Rectal smooth muscle tissue (tissue), 1 donor: ENCODE data around the gene SLC13A5.
"Not testable (repeated sequence)": the region's sequence is repeated elsewhere in the genome, so short reads cannot be mapped to it uniquely, and the experiment has no call there.

Experiments used
- H3K27ac ChIP-seq: one replicate; pipeline ENCODE4 v1.7.0; 2013; ENCODE audit warnings: low read depth, low read length, inconsistent platforms
- H3K27me3 ChIP-seq: one replicate; pipeline ENCODE4 v1.7.0; 2013; ENCODE audit warnings: low read length; ENCODE audit not compliant: control insufficient read depth, insufficient read depth
- H3K36me3 ChIP-seq: one replicate; pipeline ENCODE4 v1.7.0; 2013; ENCODE audit warnings: low read length; ENCODE audit not compliant: control insufficient read depth, insufficient read depth
- H3K4me1 ChIP-seq: one replicate; pipeline ENCODE4 v1.7.0; 2013; ENCODE audit warnings: low read length; ENCODE audit not compliant: control insufficient read depth, insufficient read depth
- H3K4me3 ChIP-seq: one replicate; pipeline ENCODE4 v1.7.0; 2013; ENCODE audit warnings: low read length
- H3K9ac ChIP-seq: one replicate; pipeline ENCODE4 v1.7.0; 2013; ENCODE audit warnings: low read length

Gene SLC13A5

GRCh38 chr17:6713130-6713917 lies at the start of gene SLC13A5:
Gene SLC13A5 (minus strand): TSS chr17:6713369. CDS start chr17:6713333, 36 bp downstream.
- no peak within 1 kb of the TSS for H3K4me3 ChIP-seq
- H3K27me3 ChIP-seq, result peaks cover 27% of the 10 kb centered on the region
- no peak within 1 kb of the TSS for H3K9ac ChIP-seq

GRCh38 chr17:6761779-6762178 lies 48.6 kb upstream of the SLC13A5 start:
- Histone ChIP-seq H3K36me3 (peaks cover 43% of the 10 kb centered on the region), H3K9ac (no peak overlapping the region), H3K4me1 (no peaks in the 10 kb centered on the region), H3K4me3 (no peak overlapping the region), H3K27me3 (no peaks in the 10 kb centered on the region), H3K27ac (no peak overlapping the region)

More at GRCh38 chr17:6713130-6713917, at the start of gene SLC13A5:
- Histone ChIP-seq H3K4me1 (no peaks in the 10 kb centered on the region), H3K36me3 (no peaks in the 10 kb centered on the region), H3K27ac (no peak within 1 kb of the TSS)

- H3K4me1 ChIP-seq, result peaks cover 17% of the 10 kb centered on the region
- H3K4me3 ChIP-seq, result peak overlapping the region; percentile 22
- H3K27ac ChIP-seq, result no peak overlapping the region
Measured at GRCh38 chr17:6757747-6758146, 44.6 kb upstream of the SLC13A5 start.

GRCh38 chr17:6756425-6757031 lies 43.4 kb upstream of the SLC13A5 start:
- H3K36me3 ChIP-seq, result peaks cover 15% of the 10 kb centered on the region
- H3K9ac ChIP-seq, result peak overlapping the region; percentile 49
- peaks cover 25% of the 10 kb centered on the region for H3K4me1 ChIP-seq
- peak overlapping the region; percentile 90 for H3K27ac ChIP-seq
- peak overlapping the region; percentile 94 for H3K4me3 ChIP-seq
- H3K27me3 ChIP-seq, result no peaks in the 10 kb centered on the region

More at GRCh38 chr17:6757747-6758146, 44.6 kb upstream of the SLC13A5 start:
- Histone ChIP-seq H3K36me3 (peaks cover 24% of the 10 kb centered on the region), H3K9ac (peak overlapping the region; percentile 17), H3K27me3 (no peaks in the 10 kb centered on the region)

- Histone ChIP-seq H3K27ac (peak within 1 kb of the TSS; percentile 90), H3K9ac (peak within 1 kb of the TSS; percentile 75), H3K4me3 (peak within 1 kb of the TSS; percentile 94), H3K27me3 (no peaks in the 10 kb centered on the region), H3K36me3 (peaks cover 11% of the 10 kb centered on the region), H3K4me1 (peaks cover 25% of the 10 kb centered on the region)
Measured at GRCh38 chr17:6755731-6756184, 42.6 kb upstream of the SLC13A5 start, which contains the start of gene XAF1. Gene XAF1 (plus strand): TSS chr17:6756046. CDS start chr17:6756079, 33 bp downstream.

- H3K9ac ChIP-seq, result peak overlapping the region; percentile 75
- peaks cover 25% of the 10 kb centered on the region for H3K4me1 ChIP-seq
- H3K4me3 ChIP-seq, result peak overlapping the region; percentile 94
Measured at GRCh38 chr17:6755281-6755680, 42.1 kb upstream of the SLC13A5 start.

GRCh38 chr17:6753546-6753945 lies 40.4 kb upstream of the SLC13A5 start:
- Histone ChIP-seq H3K27me3 (no peaks in the 10 kb centered on the region), H3K27ac (no peak overlapping the region), H3K4me1 (peaks cover 25% of the 10 kb centered on the region), H3K9ac (no peak overlapping the region), H3K36me3 (no peaks in the 10 kb centered on the region), H3K4me3 (no peak overlapping the region)

More at GRCh38 chr17:6755281-6755680, 42.1 kb upstream of the SLC13A5 start:
- H3K27ac ChIP-seq, result peak overlapping the region; percentile 90
- no peaks in the 10 kb centered on the region for H3K27me3 ChIP-seq
- peaks cover 7% of the 10 kb centered on the region for H3K36me3 ChIP-seq

- Histone ChIP-seq H3K27me3 (no peaks in the 10 kb centered on the region), H3K4me3 (peak overlapping the region; percentile 11), H3K27ac (peak overlapping the region; percentile 70), H3K4me1 (peaks cover 25% of the 10 kb centered on the region), H3K36me3 (no peaks in the 10 kb centered on the region), H3K9ac (no peak overlapping the region)
Measured at GRCh38 chr17:6753006-6753445, 39.9 kb upstream of the SLC13A5 start.

- Histone ChIP-seq H3K4me1 (peaks cover 25% of the 10 kb centered on the region), H3K9ac (no peak overlapping the region), H3K27me3 (no peaks in the 10 kb centered on the region), H3K27ac (peak overlapping the region; percentile 70), H3K36me3 (no peaks in the 10 kb centered on the region), H3K4me3 (peak overlapping the region; percentile 24)
Measured at GRCh38 chr17:6752068-6752909, 39.1 kb upstream of the SLC13A5 start.

GRCh38 chr17:6749519-6749918 lies 36.4 kb upstream of the SLC13A5 start:
- H3K9ac ChIP-seq, result no peak overlapping the region
- peaks cover 14% of the 10 kb centered on the region for H3K4me1 ChIP-seq
- H3K27me3 ChIP-seq, result no peaks in the 10 kb centered on the region
- no peak overlapping the region for H3K27ac ChIP-seq
- no peaks in the 10 kb centered on the region for H3K36me3 ChIP-seq
- no peak overlapping the region for H3K4me3 ChIP-seq

- no peaks in the 10 kb centered on the region for H3K27me3 ChIP-seq
- H3K4me3 ChIP-seq, result no peak overlapping the region
- no peak overlapping the region for H3K27ac ChIP-seq
- no peak overlapping the region for H3K9ac ChIP-seq
- peaks cover 12% of the 10 kb centered on the region for H3K4me1 ChIP-seq
- H3K36me3 ChIP-seq, result no peaks in the 10 kb centered on the region
Measured at GRCh38 chr17:6748617-6749016, 35.4 kb upstream of the SLC13A5 start.

GRCh38 chr17:6746665-6747064 lies 33.5 kb upstream of the SLC13A5 start:
- not testable (repeated sequence) for H3K4me1 ChIP-seq, H3K27me3 ChIP-seq, H3K27ac ChIP-seq, H3K4me3 ChIP-seq, H3K36me3 ChIP-seq, H3K9ac ChIP-seq
